Thoracic aorta (tissue), 2 donors: ENCODE data around the gene VPS11. TPM values are rescaled to one million over a fixed set of nuclear protein-coding genes. Genes with fewer than 3 reads are reported as not detected.
"Not testable (repeated sequence)": the region's sequence is repeated elsewhere in the genome, so short reads cannot be mapped to it uniquely, and the experiment has no call there.

Experiments
- ATAC-seq: fragments of 150-250 bp; one replicate; pipeline ENCODE4 v1.8.0; 2017; ENCODE audit warnings: low read depth; ENCODE audit not compliant: insufficient number of reproducible peaks, low FRiP score
- DNase-seq: peaks from one replicate; pipeline ENCODE4 v3.0.0-alpha.2; 2020; ENCODE audit warnings: low spot score
- H3K27ac ChIP-seq, 2 donors: fragments of 200-600 bp; sonication (generic); 1 replicate in 1 of 2; 2 replicates in 1 of 2; pipeline ENCODE4 v1.5.1; 2016; ENCODE audit warnings: mild to moderate bottlenecking in 2 of 2, moderate library complexity in 2 of 2
- H3K27me3 ChIP-seq: fragments of 200-600 bp; sonication (generic); replicated peaks from 2 replicates; pipeline ENCODE4 v1.6.0; 2016; ENCODE audit warnings: mild to moderate bottlenecking; ENCODE audit not compliant: insufficient read depth
- H3K36me3 ChIP-seq: fragments of 200-600 bp; sonication (generic); one replicate; pipeline ENCODE4 v1.5.1; 2016
- H3K4me1 ChIP-seq, 2 donors: fragments of 200-600 bp; sonication (generic); 1 replicate in 1 of 2; 2 replicates in 1 of 2; pipeline versions ENCODE4 v1.5.1 to v1.6.0; 2016; ENCODE audit warnings: low read depth in 2 of 2, mild to moderate bottlenecking in 1 of 2; ENCODE audit not compliant: control insufficient read depth in 1 of 2
- H3K4me3 ChIP-seq: fragments of 200-600 bp; sonication (generic); 2 replicates; pipeline ENCODE4 v1.5.1; 2016; ENCODE audit warnings: mild to moderate bottlenecking
- H3K9me3 ChIP-seq: fragments of 200-600 bp; sonication (generic); 2 replicates; pipeline ENCODE4 v1.5.1; 2016
- CTCF ChIP-seq: fragments of 200-600 bp; sonication (generic); IDR thresholded peaks from one replicate; pipeline ENCODE4 v1.5.1; 2019; ENCODE audit warnings: antibody characterized with exemption
- total RNA-seq, 2 donors: library from RNA; depleted of rRNA; stranded (reverse); fragments of >200 nt; gene quantifications; one replicate each; pipeline versions ENCODE4 v1.1.0 to v1.2.3, GENCODE V29; 2016

The VPS11 gene
- total RNA-seq, 2 donors from 2014 or later, result 32.0 to 35.3 TPM

DNA sequence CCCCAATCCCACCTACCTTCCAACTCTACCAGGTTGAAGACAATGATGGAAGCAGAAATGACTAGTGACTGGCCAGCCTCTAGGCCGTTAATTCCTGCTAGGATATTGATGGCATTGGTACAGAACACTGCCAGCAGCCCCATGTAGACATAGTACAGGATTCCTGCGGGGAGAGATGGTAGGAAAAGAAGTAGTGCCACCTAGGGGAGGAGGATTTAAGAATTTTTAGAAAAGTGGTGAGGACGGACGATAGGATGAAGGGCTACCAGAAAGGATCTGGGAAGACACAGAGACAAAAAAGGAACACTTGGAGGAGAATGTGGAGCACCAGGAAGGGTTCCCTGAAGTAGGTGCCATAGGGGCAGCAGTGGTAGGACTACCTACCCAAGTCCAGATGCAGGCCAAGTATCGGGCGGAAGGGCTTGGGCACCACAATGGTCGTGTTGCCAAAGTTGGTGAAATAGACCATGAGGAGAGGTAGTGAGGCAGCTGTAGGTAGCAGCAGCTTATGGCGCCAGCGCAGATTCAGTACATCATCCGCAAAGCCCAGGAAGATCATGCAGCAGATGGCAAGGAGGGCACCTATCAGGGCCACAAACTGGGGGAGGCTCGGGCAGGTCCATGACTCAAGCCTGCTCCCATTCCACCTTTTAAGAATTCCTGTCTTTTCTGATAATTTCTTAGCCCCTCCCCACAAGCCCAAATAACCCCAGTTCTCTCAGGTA, 32.8 kb downstream of the VPS11 start:
- H3K9me3 ChIP-seq, result no peaks in the 10 kb centered on the region
- no peak for DNase-seq
- H3K27ac ChIP-seq, result no peak overlapping the region
- H3K36me3 ChIP-seq, result peaks cover 18% of the 10 kb centered on the region
- H3K27me3 ChIP-seq, result no peaks in the 10 kb centered on the region
- ATAC-seq, result no peak
- peaks cover 19 to 32% of the 10 kb centered on the region in 2 donors for H3K4me1 ChIP-seq
- TF ChIP-seq CTCF, result no peak
- peak overlapping the region; percentile 89 for H3K4me3 ChIP-seq

DNA sequence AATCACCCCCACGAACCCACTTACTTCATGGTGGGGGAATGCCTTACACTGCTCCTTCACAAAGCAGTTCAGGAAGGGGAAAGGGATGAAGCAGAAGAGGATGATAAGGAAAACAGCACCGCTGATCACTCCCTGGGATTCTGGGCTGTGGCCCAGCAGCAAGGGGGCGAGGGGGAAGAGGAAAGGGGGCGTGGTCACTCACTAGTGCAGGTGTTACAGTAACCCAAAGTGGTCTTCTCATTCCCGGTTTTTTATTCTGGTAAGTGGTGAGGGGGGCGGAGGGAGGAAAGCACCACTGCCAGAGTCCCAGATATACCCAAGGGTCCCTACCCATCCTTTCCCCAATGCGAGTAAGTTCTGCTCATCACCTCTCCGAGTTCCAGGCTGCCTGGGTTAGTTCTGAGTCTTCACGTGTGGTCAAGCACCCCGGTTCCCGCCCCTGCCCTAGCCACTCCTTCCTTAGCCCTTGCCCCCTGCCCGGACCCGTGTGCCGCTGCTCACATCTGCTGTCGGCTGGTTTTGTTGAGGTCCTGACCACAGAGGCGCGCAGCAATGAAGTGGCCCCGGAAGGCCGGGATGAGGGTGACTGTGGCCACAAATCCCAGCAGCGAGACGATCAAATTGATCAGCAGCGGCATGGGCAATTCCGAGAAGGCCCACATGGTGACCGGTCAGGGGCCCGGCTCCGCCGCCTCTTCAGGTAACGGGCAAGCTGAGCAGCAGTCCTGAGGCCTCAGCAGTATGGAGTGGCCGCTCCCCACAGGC, 33.6 kb downstream of the VPS11 start:
- H3K27ac ChIP-seq, result peak overlapping the region; percentile 93 to 95
- DNase-seq (no peak), ATAC-seq (peak; percentile 4)
- H3K4me1 ChIP-seq, result peaks cover 18 to 31% of the 10 kb centered on the region in 2 donors
- TF ChIP-seq CTCF, result no peak
- peak overlapping the region; percentile 89 for H3K4me3 ChIP-seq
- H3K36me3 ChIP-seq, result peaks cover 18% of the 10 kb centered on the region
- H3K9me3 ChIP-seq, result no peaks in the 10 kb centered on the region
- no peaks in the 10 kb centered on the region for H3K27me3 ChIP-seq

- no peaks in the 10 kb centered on the region for H3K27me3 ChIP-seq
- TF ChIP-seq CTCF, result no peak
- peak; percentile 95 for ATAC-seq
- H3K36me3 ChIP-seq, result peaks cover 12% of the 10 kb centered on the region
- peaks cover 19 to 38% of the 10 kb centered on the region in 2 donors for H3K4me1 ChIP-seq
- DNase-seq, result peak; percentile 86
- H3K9me3 ChIP-seq, result no peaks in the 10 kb centered on the region
- peak within 1 kb of the TSS; percentile 89 for H3K4me3 ChIP-seq
- H3K27ac ChIP-seq, result peak within 1 kb of the TSS; percentile 93 to 95
Observed at GRCh38 chr11:119101759-119102423, 34.3 kb downstream of the VPS11 start, which contains the start of gene DPAGT1. TSS of gene DPAGT1 (minus strand) at chr11:119101853. CDS start at chr11:119101655, 198 bp downstream.

- DNase-seq, ATAC-seq, H3K27me3 ChIP-seq, H3K9me3 ChIP-seq, H3K36me3 ChIP-seq: not testable (repeated sequence)
- Histone ChIP-seq H3K4me1 (peaks cover 19 to 43% of the 10 kb centered on the region in 2 donors), H3K27ac (peak overlapping the region; percentile 93 to 95), H3K4me3 (peak overlapping the region; percentile 89)
Observed at GRCh38 chr11:119103161-119103664, 35.6 kb downstream of the VPS11 start.

DNA sequence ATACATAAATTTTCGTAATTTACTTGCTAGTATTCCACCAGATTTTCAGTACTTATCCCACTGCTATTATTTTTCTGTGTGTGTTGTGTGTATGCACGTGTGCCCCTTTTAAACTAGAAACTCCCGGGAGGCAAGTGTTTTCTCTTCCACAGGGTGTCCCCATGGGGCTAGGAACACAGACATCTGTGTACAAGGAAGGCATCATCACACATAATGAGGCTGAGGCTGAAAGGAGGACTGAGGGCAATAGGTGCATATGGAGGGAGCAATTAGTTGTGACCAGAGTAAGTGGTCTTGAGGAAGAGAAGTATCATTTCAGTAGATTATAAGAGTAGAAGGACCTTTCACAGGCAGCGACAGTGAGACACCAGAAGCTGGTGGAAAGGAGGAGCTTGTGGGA, 36.2 kb downstream of the VPS11 start:
- no peak for ATAC-seq
- H3K4me3 ChIP-seq, result no peak overlapping the region
- no peaks in the 10 kb centered on the region for H3K36me3 ChIP-seq
- TF ChIP-seq CTCF, result no peak
- peaks cover 19 to 49% of the 10 kb centered on the region in 2 donors for H3K4me1 ChIP-seq
- no peak for DNase-seq
- H3K27me3 ChIP-seq, result no peaks in the 10 kb centered on the region
- H3K27ac ChIP-seq, result no peak overlapping the region
- H3K9me3 ChIP-seq, result no peaks in the 10 kb centered on the region
